ENCODE data around the gene KRT1. TPM values are rescaled to one million over a fixed set of nuclear protein-coding genes. Genes with fewer than 3 reads are reported as not detected.

KRT1 gene
- total RNA-seq, 6 experiments from 2014 or later = not detected

- Histone ChIP-seq H3K9me3 (no peaks in the 10 kb centered on the region), H3K27ac (no peak overlapping the region), H3K36me3 (no peaks in the 10 kb centered on the region), H3K4me1 (no peaks in the 10 kb centered on the region), H3K27me3 (no peaks in the 10 kb centered on the region), H3K4me3 (no peak overlapping the region)
- DNase-seq (no peak), ATAC-seq (no peak)
- WGBS (ENCODE audit: insufficient coverage, low coverage, low lambda C conversion rate, missing lambda C conversion rate) = 31% methylated on average over 7 of the region's 11 CpGs
- intact Hi-C loops (cut with DNase I) = no loop called here
- no peak for TF ChIP-seq CTCF (IDR thresholded peaks at IDR 0.05)
These were observed 18.6 kb upstream of the KRT1 start for GRCh38 chr12:52698651-52699340.

- DNase-seq = no peak
- intact Hi-C loops (cut with DNase I) = no loop called here
- no peaks in the 10 kb centered on the region for H3K4me1 ChIP-seq
These were observed 16.9 kb upstream of the KRT1 start for GRCh38 chr12:52697058-52697582.

GRCh38 chr12:52696588-52696987 is 16.4 kb upstream of the KRT1 start:
- intact Hi-C loops (cut with DNase I) = no loop called here
- no peak overlapping the region for H3K27ac ChIP-seq
- no peaks in the 10 kb centered on the region for H3K4me1 ChIP-seq
- DNase-seq (no peak), ATAC-seq (no peak)
- 51% methylated on average over 2 of the region's 3 CpGs for WGBS (ENCODE audit: insufficient coverage, low coverage, low lambda C conversion rate, missing lambda C conversion rate)
- no peaks in the 10 kb centered on the region for H3K27me3 ChIP-seq
- no peaks in the 10 kb centered on the region for H3K36me3 ChIP-seq
- TF ChIP-seq POLR2A (IDR thresholded peaks at IDR 0.05) = no peak
- no peak for TF ChIP-seq CTCF (IDR thresholded peaks at IDR 0.05)
- H3K4me3 ChIP-seq = no peak overlapping the region
- H3K9me3 ChIP-seq = no peaks in the 10 kb centered on the region

More at GRCh38 chr12:52697058-52697582, 16.9 kb upstream of the KRT1 start:
- Histone ChIP-seq H3K9me3 (no peaks in the 10 kb centered on the region), H3K4me3 (no peak overlapping the region), H3K36me3 (no peaks in the 10 kb centered on the region), H3K27me3 (no peaks in the 10 kb centered on the region), H3K27ac (no peak overlapping the region)
- TF ChIP-seq POLR2A (IDR thresholded peaks at IDR 0.05) (no peak), CTCF (IDR thresholded peaks at IDR 0.05) (no peak)
- no peak for ATAC-seq
- WGBS (ENCODE audit: insufficient coverage, low coverage, low lambda C conversion rate, missing lambda C conversion rate) = 40% methylated on average over 1 of the region's 2 CpGs

- no peak for DNase-seq
- Histone ChIP-seq H3K27me3 (no peaks in the 10 kb centered on the region), H3K9me3 (no peaks in the 10 kb centered on the region), H3K36me3 (no peaks in the 10 kb centered on the region), H3K27ac (no peak overlapping the region), H3K4me1 (peaks cover 0 to 4% (median 0%) of the 10 kb centered on the region in 4 donors), H3K4me3 (no peak overlapping the region)
- 67% methylated on average over 1 of the region's 3 CpGs for WGBS (ENCODE audit: insufficient coverage, low coverage, low lambda C conversion rate, missing lambda C conversion rate)
- TF ChIP-seq POLR2A (IDR thresholded peaks at IDR 0.05) (no peak), CTCF (IDR thresholded peaks at IDR 0.05) (no peak)
- no peak for ATAC-seq
- intact Hi-C loops (cut with DNase I) = no loop called here
These were observed 14.8 kb upstream of the KRT1 start for GRCh38 chr12:52695039-52695438.
